ENCODE results near the gene ABHD10.

DNA sequence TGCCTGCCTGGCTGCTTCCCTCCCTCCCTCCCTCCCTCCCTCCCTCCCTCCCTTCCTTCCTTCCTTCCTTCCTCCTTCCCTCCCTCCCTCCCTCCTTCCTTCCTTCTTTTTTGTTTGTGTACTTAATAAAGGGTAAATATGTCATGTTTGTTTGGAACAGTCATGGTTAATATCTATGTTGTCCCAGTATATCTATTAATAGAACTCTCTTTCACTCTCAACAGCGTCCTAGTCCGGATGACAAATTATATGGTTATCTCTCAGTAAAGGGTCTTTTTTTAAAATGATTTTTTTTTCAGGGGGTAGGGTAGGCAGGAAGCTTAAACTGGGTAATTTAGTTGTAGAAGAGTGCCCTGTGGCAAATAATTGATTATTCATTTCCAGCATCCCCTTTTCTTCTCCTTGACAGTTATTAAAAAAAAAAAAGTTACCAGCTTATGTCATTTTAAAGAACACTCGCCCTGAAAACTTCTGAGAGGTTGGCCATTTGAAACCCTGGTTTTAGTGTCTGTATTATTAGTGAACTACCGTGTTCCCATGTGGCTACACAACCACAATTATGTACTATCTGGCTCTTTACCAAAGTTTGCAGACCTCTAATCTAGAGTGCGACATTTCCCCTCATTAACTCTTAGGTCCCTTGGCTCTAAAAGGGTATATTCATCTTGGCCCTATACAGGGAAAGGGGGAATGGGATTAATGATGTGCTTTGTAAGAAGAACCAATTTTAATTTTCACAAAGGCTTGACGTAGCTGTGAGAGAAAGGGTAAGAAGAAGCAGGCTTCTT lies 33.6 kb downstream of the ABHD10 start:
- TF ChIP-seq POLR2A (IDR thresholded peaks at IDR 0.05; ENCODE audit: low read depth) (no peak), EP300 (IDR thresholded peaks at IDR 0.05) (no peak)
